ENCODE data around the gene ZFYVE1.

ZFYVE1 gene

DNA sequence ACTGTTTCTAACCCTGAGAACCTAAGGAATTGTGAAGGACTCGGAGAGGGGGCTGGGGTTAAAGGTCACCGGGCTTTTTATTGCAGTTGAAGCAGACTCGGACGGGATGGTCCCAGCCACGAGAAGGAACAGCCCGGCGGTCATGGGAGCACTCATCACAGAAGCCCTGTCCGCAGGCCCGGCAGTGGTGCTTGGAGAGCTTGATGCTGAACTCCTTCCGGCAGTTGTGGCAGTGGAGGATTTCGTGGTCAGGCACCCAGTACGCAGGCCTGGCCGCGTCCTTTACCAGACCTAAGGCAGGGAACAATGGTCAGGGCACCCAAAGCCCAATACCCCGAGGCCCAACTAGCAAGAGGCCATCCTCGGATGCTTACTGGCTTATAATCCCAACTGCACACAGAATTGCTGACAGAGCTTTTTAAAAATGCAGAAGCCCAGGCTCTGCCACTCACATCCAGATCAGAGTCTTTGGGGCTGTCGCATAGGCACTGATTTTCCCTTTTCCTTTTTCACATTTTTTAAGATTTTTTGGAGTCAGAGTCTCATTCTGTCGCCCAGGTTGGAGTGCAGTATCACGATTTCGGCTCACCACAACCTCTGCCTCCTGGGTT lies 56.0 kb downstream of the ZFYVE1 start:
- H3K36me3 ChIP-seq (ENCODE audit: control insufficient read depth, insufficient read depth, low read length): peaks cover 25% of the 10 kb centered on the region

DNA sequence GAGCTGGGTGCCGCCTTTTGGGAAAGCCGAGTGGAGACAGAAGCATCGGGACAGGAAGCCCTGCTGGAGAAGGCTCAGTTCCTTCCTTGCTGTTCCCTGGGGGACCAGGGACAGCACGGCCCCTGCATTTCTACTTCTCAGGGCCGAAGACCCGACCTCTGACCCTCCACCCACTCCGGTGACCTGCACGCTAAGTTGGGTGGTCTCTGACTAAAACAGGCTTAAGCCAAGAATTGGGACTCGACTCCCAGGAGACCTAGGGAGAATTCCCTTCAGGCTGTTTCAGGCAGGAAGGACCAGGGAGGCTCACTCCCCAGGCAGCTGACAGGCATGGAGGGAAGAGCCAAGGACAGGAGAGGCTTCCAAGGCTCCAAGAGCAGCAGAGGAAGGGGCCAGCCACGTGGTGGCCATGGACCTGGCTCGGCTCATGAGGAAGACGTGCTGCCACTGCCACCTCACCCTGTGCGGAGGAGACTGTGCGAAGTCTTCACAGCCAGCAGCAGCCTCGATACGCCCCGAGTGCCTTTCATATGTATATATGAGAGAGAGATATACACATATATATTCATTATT lies 56.8 kb downstream of the ZFYVE1 start:
- TF ChIP-seq, protein P1, sequence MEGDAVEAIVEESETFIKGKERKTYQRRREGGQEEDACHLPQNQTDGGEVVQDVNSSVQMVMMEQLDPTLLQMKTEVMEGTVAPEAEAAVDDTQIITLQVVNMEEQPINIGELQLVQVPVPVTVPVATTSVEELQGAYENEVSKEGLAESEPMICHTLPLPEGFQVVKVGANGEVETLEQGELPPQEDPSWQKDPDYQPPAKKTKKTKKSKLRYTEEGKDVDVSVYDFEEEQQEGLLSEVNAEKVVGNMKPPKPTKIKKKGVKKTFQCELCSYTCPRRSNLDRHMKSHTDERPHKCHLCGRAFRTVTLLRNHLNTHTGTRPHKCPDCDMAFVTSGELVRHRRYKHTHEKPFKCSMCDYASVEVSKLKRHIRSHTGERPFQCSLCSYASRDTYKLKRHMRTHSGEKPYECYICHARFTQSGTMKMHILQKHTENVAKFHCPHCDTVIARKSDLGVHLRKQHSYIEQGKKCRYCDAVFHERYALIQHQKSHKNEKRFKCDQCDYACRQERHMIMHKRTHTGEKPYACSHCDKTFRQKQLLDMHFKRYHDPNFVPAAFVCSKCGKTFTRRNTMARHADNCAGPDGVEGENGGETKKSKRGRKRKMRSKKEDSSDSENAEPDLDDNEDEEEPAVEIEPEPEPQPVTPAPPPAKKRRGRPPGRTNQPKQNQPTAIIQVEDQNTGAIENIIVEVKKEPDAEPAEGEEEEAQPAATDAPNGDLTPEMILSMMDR (IDR thresholded peaks at IDR 0.05; ENCODE audit: insufficient read depth, low read length, poor library complexity, severe bottlenecking): no peak
- H3K27me3 ChIP-seq (replicated peaks; ENCODE audit: control insufficient read depth, insufficient read depth, low read length): no peaks in the 10 kb centered on the region
- peaks cover 19% of the 10 kb centered on the region for H3K36me3 ChIP-seq (ENCODE audit: control insufficient read depth, insufficient read depth, low read length)
- no peak overlapping the region for H3K4me3 ChIP-seq (replicated peaks; ENCODE audit: low read depth, low read length)
- DNase-seq (ENCODE audit: extremely low read depth, insufficient read length): no peak

More for the DNA sequence above, 56.0 kb downstream of the ZFYVE1 start:
- TF ChIP-seq, protein P1 (IDR thresholded peaks at IDR 0.05; ENCODE audit: insufficient read depth, low read length, poor library complexity, severe bottlenecking): no peak
- H3K4me3 ChIP-seq (replicated peaks; ENCODE audit: low read depth, low read length): no peak overlapping the region
- no peaks in the 10 kb centered on the region for H3K27me3 ChIP-seq (replicated peaks; ENCODE audit: control insufficient read depth, insufficient read depth, low read length)
- no peak for DNase-seq (ENCODE audit: extremely low read depth, insufficient read length)

DNA sequence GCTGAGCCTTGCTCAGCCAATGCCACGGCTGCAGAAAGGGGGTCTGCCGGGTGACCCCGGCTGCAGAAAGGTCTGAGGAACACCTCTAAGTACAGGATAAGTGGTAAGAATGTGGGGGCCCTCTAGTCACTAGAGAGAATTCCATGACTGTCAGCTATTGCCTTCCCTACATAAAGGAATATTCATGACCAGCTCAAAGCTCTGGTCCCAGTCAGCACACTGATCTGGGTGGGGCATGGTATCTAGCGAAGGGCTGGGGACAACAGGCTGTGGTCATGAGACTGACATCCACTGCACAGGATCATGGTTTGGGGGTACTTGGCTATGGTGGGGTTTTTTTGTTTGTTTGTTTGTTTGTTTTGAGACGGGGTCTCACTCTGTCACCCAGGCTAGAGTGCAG lies 58.6 kb downstream of the ZFYVE1 start:
- Histone ChIP-seq H3K27me3 (replicated peaks; ENCODE audit: control insufficient read depth, insufficient read depth, low read length) (no peaks in the 10 kb centered on the region), H3K36me3 (ENCODE audit: control insufficient read depth, insufficient read depth, low read length) (peaks cover 13% of the 10 kb centered on the region), H3K4me3 (replicated peaks; ENCODE audit: low read depth, low read length) (no peak overlapping the region)
- no peak for DNase-seq (ENCODE audit: extremely low read depth, insufficient read length)
- TF ChIP-seq, protein P1 (IDR thresholded peaks at IDR 0.05; ENCODE audit: insufficient read depth, low read length, poor library complexity, severe bottlenecking): no peak

DNA sequence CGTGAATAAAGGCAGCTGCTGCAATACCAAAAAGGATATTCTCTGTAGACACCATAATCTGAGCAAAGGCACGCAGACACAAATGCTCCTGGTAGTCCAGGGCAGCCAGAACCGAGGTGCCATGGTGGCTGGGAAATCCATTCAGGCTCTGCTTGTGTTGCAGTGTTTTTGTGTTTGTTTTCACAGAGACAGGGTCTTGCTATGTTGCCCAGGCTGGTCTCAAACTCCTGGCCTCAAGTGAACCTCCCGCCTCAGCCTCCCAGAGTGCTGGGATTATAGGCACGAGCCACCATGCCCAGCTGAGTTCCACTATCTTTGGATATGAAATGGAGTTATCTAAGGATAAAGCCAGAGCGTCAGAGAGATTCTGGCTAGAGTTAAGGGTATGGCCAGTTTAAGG lies 60.9 kb downstream of the ZFYVE1 start:
- no peak for DNase-seq (ENCODE audit: extremely low read depth, insufficient read length)
- Histone ChIP-seq H3K4me3 (replicated peaks; ENCODE audit: low read depth, low read length) (no peak overlapping the region), H3K36me3 (ENCODE audit: control insufficient read depth, insufficient read depth, low read length) (peaks cover 16% of the 10 kb centered on the region), H3K27me3 (replicated peaks; ENCODE audit: control insufficient read depth, insufficient read depth, low read length) (no peaks in the 10 kb centered on the region)
- TF ChIP-seq, protein P1 (IDR thresholded peaks at IDR 0.05; ENCODE audit: insufficient read depth, low read length, poor library complexity, severe bottlenecking): no peak

DNA sequence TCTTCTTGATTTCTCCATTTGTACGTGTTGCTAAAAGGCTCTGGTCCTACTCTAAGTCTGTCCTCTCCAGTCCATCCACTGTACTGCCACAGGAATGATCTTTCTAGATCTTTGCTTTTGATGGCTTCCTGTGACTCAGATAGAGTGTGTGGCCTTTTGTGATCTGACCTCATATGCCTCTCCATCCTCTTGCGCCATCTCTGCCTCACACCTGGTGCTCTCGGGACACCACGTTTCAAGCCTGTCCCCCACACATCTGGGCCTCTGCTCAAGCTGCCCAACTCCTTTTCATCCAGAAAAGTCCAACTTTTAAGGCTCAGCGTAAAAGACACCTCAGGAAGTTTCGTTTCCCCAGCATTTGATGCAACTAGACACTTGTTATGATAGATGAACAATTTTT lies 61.7 kb downstream of the ZFYVE1 start:
- H3K4me3 ChIP-seq (replicated peaks; ENCODE audit: low read depth, low read length): no peak overlapping the region
- TF ChIP-seq, protein P1 (IDR thresholded peaks at IDR 0.05; ENCODE audit: insufficient read depth, low read length, poor library complexity, severe bottlenecking): no peak
- DNase-seq (ENCODE audit: extremely low read depth, insufficient read length): no peak
- H3K36me3 ChIP-seq (ENCODE audit: control insufficient read depth, insufficient read depth, low read length): peaks cover 10% of the 10 kb centered on the region
- no peaks in the 10 kb centered on the region for H3K27me3 ChIP-seq (replicated peaks; ENCODE audit: control insufficient read depth, insufficient read depth, low read length)
